A549 (cell line): ENCODE measurements around the gene DGKD. TPM values are rescaled to one million over a fixed set of nuclear protein-coding genes. Genes with fewer than 3 reads are reported as not detected.

Experiments used
- ATAC-seq, 2 experiments: fragments of 200-7000 bp in 1 of 2; fragments of >200 bp in 1 of 2; cut with Nextera tagmentation in 1 of 2; cut with Tn5 transposase in 1 of 2; 3 replicates each; pipeline versions ENCODE4 v1.8.0 to v1.9.1; 2018 to 2020; ENCODE audit warnings: mild to moderate bottlenecking in 1 of 2, moderate library complexity in 1 of 2
- CTCF ChIA-PET: fragments of 300-600 bp; sonication (Branson Sonifier 250); formaldehyde crosslinking; extraction: SDS; loops from one replicate; lab custom pipeline; 2021; ENCODE audit warnings: antibody characterized with exemption, inconsistent platforms; lab: Yijun Ruan, JAX
- POLR2A ChIA-PET: fragments of 350-600 bp; formaldehyde crosslinking; extraction: SDS; loops from one replicate; lab custom pipeline; 2021; ENCODE audit warnings: antibody characterized with exemption, inconsistent platforms; lab: Yijun Ruan, JAX
- DNase-seq, 2 experiments: peaks; one replicate each; pipeline versions ENCODE4 v3.0.0 to v3.0.0-alpha.2; 2011 to 2016; ENCODE audit warnings: low read depth in 1 of 2, low spot score in 1 of 2
- FAIRE-seq: peaks from 2 replicates; lab custom pipeline; 2011; peaks lifted over from hg19 to GRCh38; lab: Jason Lieb, UNC
- H3K27ac ChIP-seq, 2 experiments: fragments of >200 bp; sonication (Bioruptor Twin); formaldehyde crosslinking; 3 replicates each; pipeline ENCODE4 v1.5.1; 2016 to 2017
- H3K4me1 ChIP-seq: fragments of >200 bp; sonication (Bioruptor Twin); formaldehyde crosslinking; 3 replicates; pipeline ENCODE4 v1.6.1; 2016
- H3K4me2 ChIP-seq: fragments of >200 bp; sonication (Bioruptor Twin); formaldehyde crosslinking; 3 replicates; pipeline ENCODE4 v1.6.1; 2016
- H3K4me3 ChIP-seq: fragments of >200 bp; sonication (Bioruptor Twin); formaldehyde crosslinking; 3 replicates; pipeline ENCODE4 v1.5.1; 2016
- H3K9me3 ChIP-seq: fragments of >200 bp; sonication (Bioruptor Twin); formaldehyde crosslinking; 3 replicates; pipeline ENCODE4 v1.6.1; 2016
- CEBPB ChIP-seq, 2 experiments: fragments of >200 bp in 1 of 2; sonication (Bioruptor Twin) in 1 of 2; formaldehyde crosslinking in 1 of 2; IDR thresholded peaks; 2 replicates each; pipeline ENCODE4 v1.6.1; 2012 to 2016
- CHD4 ChIP-seq: fragments of 200-600 bp; sonication (generic); IDR thresholded peaks from 2 replicates; pipeline ENCODE4 v1.6.1; 2016; ENCODE audit warnings: antibody characterized with exemption, mild to moderate bottlenecking, borderline replicate concordance
- E2F6 ChIP-seq: IDR thresholded peaks from 2 replicates; pipeline ENCODE4 v1.6.1; 2012; ENCODE audit warnings: low read depth, borderline replicate concordance
- FOXS1 ChIP-seq: fragments of 250-450 bp; sonication (Bioruptor Pico); IDR thresholded peaks from 2 replicates; pipeline ENCODE4 v1.5.0; 2020; ENCODE audit warnings: mild to moderate bottlenecking, moderate library complexity
- HDAC2 ChIP-seq: fragments of 200-600 bp; sonication (generic); IDR thresholded peaks from 2 replicates; pipeline ENCODE4 v1.6.1; 2016
- HOXA7 ChIP-seq: fragments of 250-450 bp; sonication (Bioruptor Pico); IDR thresholded peaks from 2 replicates; pipeline ENCODE4 v1.5.0; 2020; ENCODE audit warnings: mild to moderate bottlenecking, moderate library complexity
- HOXB13 ChIP-seq: fragments of 250-450 bp; sonication (Bioruptor Pico); IDR thresholded peaks from 2 replicates; pipeline ENCODE4 v1.5.0; 2020; ENCODE audit warnings: low read depth, mild to moderate bottlenecking, moderate library complexity
- JUN ChIP-seq, 2 experiments: fragments of >200 bp; sonication (Bioruptor Twin); formaldehyde crosslinking; IDR thresholded peaks; 2 replicates in 1 of 2; 3 replicates in 1 of 2; pipeline ENCODE4 v1.6.1; 2016 to 2017
- JUNB ChIP-seq: fragments of >200 bp; sonication (Bioruptor Twin); formaldehyde crosslinking; IDR thresholded peaks from 2 replicates; pipeline ENCODE4 v1.6.1; 2016
- NFE2L2 ChIP-seq: fragments of 150-350 bp; conservative IDR thresholded peaks from 2 replicates; pipeline ENCODE4 v1.6.1; 2014; ENCODE audit warnings: low read length
- NPAS2 ChIP-seq: fragments of 250-450 bp; sonication (Bioruptor Pico); IDR thresholded peaks from 2 replicates; pipeline ENCODE4 v1.8.0; 2022; ENCODE audit warnings: mild to moderate bottlenecking, moderate library complexity, borderline replicate concordance
- PBX3 ChIP-seq: IDR thresholded peaks from 2 replicates; pipeline ENCODE4 v1.6.1; 2012
- POLR2A ChIP-seq: IDR thresholded peaks from 2 replicates; pipeline ENCODE4 v1.6.1; 2012; ENCODE audit warnings: mild to moderate bottlenecking, low read length
- RARB ChIP-seq: fragments of 250-450 bp; sonication (Bioruptor Pico); IDR thresholded peaks from 2 replicates; pipeline ENCODE4 v1.8.0; 2021; ENCODE audit warnings: mild to moderate bottlenecking, moderate library complexity
- SREBF2 ChIP-seq: fragments of 450-650 bp; IDR thresholded peaks from 2 replicates; pipeline ENCODE4 v1.6.1; 2014; ENCODE audit warnings: mild to moderate bottlenecking, moderate library complexity
- TFCP2L1 ChIP-seq: fragments of 250-450 bp; sonication (Bioruptor Pico); IDR thresholded peaks from 2 replicates; pipeline ENCODE4 v1.5.0; 2021; ENCODE audit warnings: mild to moderate bottlenecking
- TP53 ChIP-seq: fragments of 250-450 bp; sonication (Bioruptor Pico); IDR thresholded peaks from 2 replicates; pipeline ENCODE4 v1.5.0; 2021; ENCODE audit warnings: mild to moderate bottlenecking, moderate library complexity
- ZC3H11A ChIP-seq: fragments of 450-650 bp; IDR thresholded peaks from 2 replicates; pipeline ENCODE4 v1.6.1; 2014; ENCODE audit warnings: antibody characterized with exemption, mild to moderate bottlenecking
- ZFP36 ChIP-seq: fragments of 450-650 bp; IDR thresholded peaks from 2 replicates; pipeline ENCODE4 v1.6.1; 2014; ENCODE audit warnings: borderline replicate concordance; ENCODE audit not compliant: partially characterized antibody
- ZNF302 ChIP-seq: fragments of 250-450 bp; sonication (Bioruptor Pico); IDR thresholded peaks from 2 replicates; pipeline ENCODE4 v1.9.0; 2021; ENCODE audit warnings: inconsistent platforms, mild to moderate bottlenecking, moderate library complexity
- WGBS: methylation state at CpG from one replicate; pipeline ENCODE4 v1.1.6; 2017; ENCODE audit errors: missing lambda C conversion rate; 5-methylcytosine and 5-hydroxymethylcytosine counted together
- polyA plus RNA-seq, 4 experiments: library from polyadenylated mRNA; depleted of rRNA in 3 of 4; stranded (reverse); fragments of >200 nt; fragmentation: RNase III in 1 of 4; extraction: RNeasy Plus Mini Kit Qiagen cat#74134 plus additional on column Dnase treatment in 1 of 4; gene quantifications; 2 replicates in 3 of 4; 3 replicates in 1 of 4; pipeline ENCODE4 v1.2.3, GENCODE V29; 2011 to 2017
- TF ChIP-seq, protein P1 (sequence below): fragments of 150-350 bp; IDR thresholded peaks from 2 replicates; pipeline ENCODE4 v1.6.1; 2014; ENCODE audit warnings: low read depth, mild to moderate bottlenecking, low read length
- TF ChIP-seq, protein P2 (sequence below): IDR thresholded peaks from 2 replicates; pipeline ENCODE4 v1.6.1; 2012
- TF ChIP-seq, protein P3 (sequence below): fragments of 200-600 bp; sonication (generic); IDR thresholded peaks from 2 replicates; pipeline ENCODE4 v1.6.1; 2016; ENCODE audit warnings: antibody characterized with exemption, mild to moderate bottlenecking, moderate library complexity
- TF ChIP-seq, protein P4 (sequence below): fragments of >200 bp; sonication (Bioruptor Twin); formaldehyde crosslinking; IDR thresholded peaks from 3 replicates; pipeline ENCODE4 v1.6.1; 2016

The DGKD gene
- polyA plus RNA-seq, 2 of the 4 experiments (the other 2 are of a cell fraction): 68.8 to 99.6 TPM

- Histone ChIP-seq H3K4me2 (no peak overlapping the region), H3K4me1 (peaks cover 35% of the 10 kb centered on the region), H3K9me3 (no peaks in the 10 kb centered on the region), H3K27ac (peak overlapping the region in 1 of 2 experiments; percentile 94; a peak in 4 of 6 replicates), H3K4me3 (no peak overlapping the region)
- TF ChIP-seq ZFP36 (no peak), JUN (IDR thresholded peaks at IDR 0.05) (no peak), FOXS1 (CRISPR knock-in tag) (no peak), NFE2L2 (no peak), ZC3H11A (no peak), HOXB13 (no peak), PBX3 (no peak), TP53 (CRISPR knock-in tag) (no peak)
- TF ChIP-seq, protein P1, sequence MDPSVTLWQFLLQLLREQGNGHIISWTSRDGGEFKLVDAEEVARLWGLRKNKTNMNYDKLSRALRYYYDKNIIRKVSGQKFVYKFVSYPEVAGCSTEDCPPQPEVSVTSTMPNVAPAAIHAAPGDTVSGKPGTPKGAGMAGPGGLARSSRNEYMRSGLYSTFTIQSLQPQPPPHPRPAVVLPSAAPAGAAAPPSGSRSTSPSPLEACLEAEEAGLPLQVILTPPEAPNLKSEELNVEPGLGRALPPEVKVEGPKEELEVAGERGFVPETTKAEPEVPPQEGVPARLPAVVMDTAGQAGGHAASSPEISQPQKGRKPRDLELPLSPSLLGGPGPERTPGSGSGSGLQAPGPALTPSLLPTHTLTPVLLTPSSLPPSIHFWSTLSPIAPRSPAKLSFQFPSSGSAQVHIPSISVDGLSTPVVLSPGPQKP: no peak
- TF ChIP-seq, protein P2, sequence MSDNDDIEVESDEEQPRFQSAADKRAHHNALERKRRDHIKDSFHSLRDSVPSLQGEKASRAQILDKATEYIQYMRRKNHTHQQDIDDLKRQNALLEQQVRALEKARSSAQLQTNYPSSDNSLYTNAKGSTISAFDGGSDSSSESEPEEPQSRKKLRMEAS: no peak
- TF ChIP-seq, protein P3, sequence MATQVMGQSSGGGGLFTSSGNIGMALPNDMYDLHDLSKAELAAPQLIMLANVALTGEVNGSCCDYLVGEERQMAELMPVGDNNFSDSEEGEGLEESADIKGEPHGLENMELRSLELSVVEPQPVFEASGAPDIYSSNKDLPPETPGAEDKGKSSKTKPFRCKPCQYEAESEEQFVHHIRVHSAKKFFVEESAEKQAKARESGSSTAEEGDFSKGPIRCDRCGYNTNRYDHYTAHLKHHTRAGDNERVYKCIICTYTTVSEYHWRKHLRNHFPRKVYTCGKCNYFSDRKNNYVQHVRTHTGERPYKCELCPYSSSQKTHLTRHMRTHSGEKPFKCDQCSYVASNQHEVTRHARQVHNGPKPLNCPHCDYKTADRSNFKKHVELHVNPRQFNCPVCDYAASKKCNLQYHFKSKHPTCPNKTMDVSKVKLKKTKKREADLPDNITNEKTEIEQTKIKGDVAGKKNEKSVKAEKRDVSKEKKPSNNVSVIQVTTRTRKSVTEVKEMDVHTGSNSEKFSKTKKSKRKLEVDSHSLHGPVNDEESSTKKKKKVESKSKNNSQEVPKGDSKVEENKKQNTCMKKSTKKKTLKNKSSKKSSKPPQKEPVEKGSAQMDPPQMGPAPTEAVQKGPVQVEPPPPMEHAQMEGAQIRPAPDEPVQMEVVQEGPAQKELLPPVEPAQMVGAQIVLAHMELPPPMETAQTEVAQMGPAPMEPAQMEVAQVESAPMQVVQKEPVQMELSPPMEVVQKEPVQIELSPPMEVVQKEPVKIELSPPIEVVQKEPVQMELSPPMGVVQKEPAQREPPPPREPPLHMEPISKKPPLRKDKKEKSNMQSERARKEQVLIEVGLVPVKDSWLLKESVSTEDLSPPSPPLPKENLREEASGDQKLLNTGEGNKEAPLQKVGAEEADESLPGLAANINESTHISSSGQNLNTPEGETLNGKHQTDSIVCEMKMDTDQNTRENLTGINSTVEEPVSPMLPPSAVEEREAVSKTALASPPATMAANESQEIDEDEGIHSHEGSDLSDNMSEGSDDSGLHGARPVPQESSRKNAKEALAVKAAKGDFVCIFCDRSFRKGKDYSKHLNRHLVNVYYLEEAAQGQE: no peak
- POLR2A ChIA-PET: interaction anchor here (1.1 kb wide), 1 partner anchor 17 kb away, joined by 3 read pairs; no protein-coding TSS in a partner anchor
- WGBS: 90% methylated on average over 15 of the region's 15 CpGs
- DNase-seq (no peak), ATAC-seq (no peak), FAIRE-seq (no peak)
- CTCF ChIA-PET: interaction anchor here (0.8 to 20.8 kb wide), 5 partner anchors 10 to 394 kb away, joined by 3 to 356 read pairs (median 26); no protein-coding TSS in a partner anchor
Observed at GRCh38 chr2:233438573-233439147, 84.4 kb downstream of the DGKD start.

DNA sequence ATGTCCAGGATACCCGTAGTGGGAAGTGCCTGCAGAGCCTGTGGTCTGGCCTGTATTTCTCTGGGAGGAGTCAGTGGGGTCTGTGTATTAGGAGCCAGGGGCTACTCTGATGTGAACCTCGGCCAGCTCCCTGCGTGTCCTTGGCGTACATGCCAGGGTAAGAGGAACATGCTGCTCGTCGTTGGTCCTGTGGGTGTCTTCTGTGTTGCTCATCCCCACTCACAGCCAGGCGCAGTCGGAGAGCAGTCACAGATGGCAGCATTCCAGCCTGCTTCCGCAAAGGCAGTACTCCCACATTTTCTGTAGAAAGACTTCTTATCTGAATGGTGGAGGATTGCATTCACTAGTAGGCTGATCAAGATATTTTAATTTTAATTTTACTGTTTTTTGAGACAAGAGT lies 84.9 kb downstream of the DGKD start:
- ChIA-PET POLR2A (interaction anchor here (0.6 kb wide), 1 partner anchor 127 kb away, joined by 6 read pairs; no protein-coding TSS in a partner anchor), CTCF (interaction anchor here (0.8 to 20.8 kb wide), 5 partner anchors 9 to 394 kb away, joined by 3 to 356 read pairs (median 4); no protein-coding TSS in a partner anchor)
- no peak for ATAC-seq
- Histone ChIP-seq H3K4me1 (peaks cover 37% of the 10 kb centered on the region), H3K4me2 (no peak overlapping the region), H3K9me3 (no peaks in the 10 kb centered on the region), H3K27ac (peak overlapping the region in 1 of 2 experiments; percentile 94; a peak in 4 of 6 replicates), H3K4me3 (no peak overlapping the region)
- no peak for FAIRE-seq
- DNase-seq: no peak
- WGBS: 87% methylated on average over 9 of the region's 9 CpGs
- TF ChIP-seq ZNF302 (no peak), HDAC2 (no peak), RARB (no peak), JUNB (no peak), SREBF2 (no peak), POLR2A (no peak), TFCP2L1 (no peak), CHD4 (no peak), NPAS2 (no peak), CEBPB (IDR thresholded peaks at IDR 0.05) (no peak), HOXA7 (CRISPR knock-in tag) (no peak), E2F6 (no peak)
- TF ChIP-seq, protein P4, sequence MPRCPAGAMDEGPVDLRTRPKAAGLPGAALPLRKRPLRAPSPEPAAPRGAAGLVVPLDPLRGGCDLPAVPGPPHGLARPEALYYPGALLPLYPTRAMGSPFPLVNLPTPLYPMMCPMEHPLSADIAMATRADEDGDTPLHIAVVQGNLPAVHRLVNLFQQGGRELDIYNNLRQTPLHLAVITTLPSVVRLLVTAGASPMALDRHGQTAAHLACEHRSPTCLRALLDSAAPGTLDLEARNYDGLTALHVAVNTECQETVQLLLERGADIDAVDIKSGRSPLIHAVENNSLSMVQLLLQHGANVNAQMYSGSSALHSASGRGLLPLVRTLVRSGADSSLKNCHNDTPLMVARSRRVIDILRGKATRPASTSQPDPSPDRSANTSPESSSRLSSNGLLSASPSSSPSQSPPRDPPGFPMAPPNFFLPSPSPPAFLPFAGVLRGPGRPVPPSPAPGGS: no peak
- TF ChIP-seq, protein P2: no peak
- TF ChIP-seq, all 56 proteins: peak for 0
